Measurements from ENCODE around the gene ADAT1. TPM values are rescaled to one million over a fixed set of nuclear protein-coding genes. Genes with fewer than 3 reads are reported as not detected.

Gene ADAT1
- total and polyA plus RNA-seq, 8 donors = 9.2 to 20.5 (median 14.0) TPM

- H3K9me3 ChIP-seq = no peaks in the 10 kb centered on the region
- no peak overlapping the region for H3K4me3 ChIP-seq
- ATAC-seq (no peak), DNase-seq (no peak), FAIRE-seq (no peak)
- TF ChIP-seq CTCF (IDR thresholded peaks at IDR 0.05) = no peak
- no peaks in the 10 kb centered on the region for H3K27me3 ChIP-seq
- 74 to 78% methylated on average over 3 of the region's 3 CpGs for WGBS, 2 donors
- intact Hi-C loops (cut with DNase I) = no loop called here
- H3K4me1 ChIP-seq = peaks cover 0 to 16% (median 0%) of the 10 kb centered on the region in 3 donors
- peaks cover 0 to 65% (median 10%) of the 10 kb centered on the region in 3 donors for H3K36me3 ChIP-seq
- no peak overlapping the region for H3K27ac ChIP-seq
Measured at GRCh38 chr16:75572864-75573542, 50.1 kb downstream of the ADAT1 start.

DNA sequence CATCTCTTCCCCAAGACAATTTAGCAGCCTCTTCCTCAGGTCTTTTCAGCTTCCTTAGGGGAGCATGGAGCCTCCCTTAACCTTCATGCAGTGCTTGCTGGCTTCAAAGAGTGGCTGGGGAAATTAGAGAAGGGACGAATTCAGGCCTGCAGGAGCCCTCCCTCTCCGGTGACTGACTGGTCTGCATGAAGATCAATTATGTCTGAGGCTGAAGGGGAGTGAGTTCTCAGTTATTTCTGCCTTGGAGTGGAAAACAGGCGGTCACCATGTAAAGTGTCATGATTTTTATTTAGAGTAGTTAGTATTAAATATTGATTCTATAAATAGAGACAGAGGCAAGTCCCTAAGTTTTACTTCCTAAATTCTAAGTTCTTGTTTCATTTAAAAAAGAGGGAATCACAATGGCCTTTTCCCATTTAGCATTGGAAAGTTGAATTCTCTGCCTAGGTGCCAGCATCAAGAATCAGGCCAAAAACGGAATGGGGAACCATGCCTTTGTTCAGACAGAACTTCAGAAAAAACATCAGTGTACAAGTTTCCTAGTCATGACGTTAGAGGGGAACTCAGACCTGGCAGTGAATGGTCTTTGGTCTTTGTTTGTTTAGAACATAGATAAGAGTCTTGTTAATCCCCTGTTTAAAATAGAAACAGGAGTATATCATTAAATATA, 52.5 kb downstream of the ADAT1 start:
- WGBS, 2 donors = 63 to 69% methylated on average over 5 of the region's 5 CpGs
- Histone ChIP-seq H3K9me3 (no peaks in the 10 kb centered on the region), H3K27me3 (no peaks in the 10 kb centered on the region), H3K4me3 (no peak overlapping the region), H3K36me3 (peaks cover 0 to 51% (median 10%) of the 10 kb centered on the region in 3 donors), H3K4me1 (peaks cover 0 to 20% (median 9%) of the 10 kb centered on the region in 3 donors), H3K27ac (peak overlapping the region in 1 of 4 donors; percentile 45)
- no peak for TF ChIP-seq CTCF (IDR thresholded peaks at IDR 0.05)
- DNase-seq (no peak), ATAC-seq (no peak), FAIRE-seq (no peak)
- intact Hi-C loops (cut with DNase I) = no loop called here

DNA sequence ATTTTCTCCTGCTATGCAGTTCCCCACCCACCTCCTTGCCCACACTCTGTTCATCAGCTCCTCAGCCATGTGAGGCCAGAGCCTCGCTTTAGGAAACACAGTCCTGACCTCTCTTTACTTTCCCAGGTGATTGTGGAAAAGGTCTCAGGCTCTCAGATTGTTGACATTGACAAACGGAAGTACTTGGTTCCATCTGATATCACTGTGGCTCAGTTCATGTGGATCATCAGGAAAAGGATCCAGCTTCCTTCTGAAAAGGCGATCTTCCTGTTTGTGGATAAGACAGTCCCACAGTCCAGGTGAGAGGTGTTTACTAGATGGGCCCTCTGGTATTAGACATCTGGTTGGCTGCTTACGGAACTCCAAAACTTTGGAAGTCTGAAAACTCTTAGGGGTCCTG, 55.2 kb downstream of the ADAT1 start:
- peaks cover 0 to 23% (median 9%) of the 10 kb centered on the region in 3 donors for H3K4me1 ChIP-seq
- no peaks in the 10 kb centered on the region for H3K9me3 ChIP-seq
- no peak overlapping the region for H3K27ac ChIP-seq
- no peak overlapping the region for H3K4me3 ChIP-seq
- DNase-seq (no peak), ATAC-seq (no peak), FAIRE-seq (no peak)
- H3K36me3 ChIP-seq = peaks cover 0 to 28% (median 5%) of the 10 kb centered on the region in 3 donors
- 73 to 85% methylated on average over 4 of the region's 4 CpGs for WGBS, 2 donors
- intact Hi-C loops (cut with DNase I) = no loop called here
- TF ChIP-seq CTCF (IDR thresholded peaks at IDR 0.05) = no peak
- no peaks in the 10 kb centered on the region for H3K27me3 ChIP-seq

GRCh38 chr16:75566758-75567255, 56.3 kb downstream of the ADAT1 start:
- FAIRE-seq = no peak
- no peaks in the 10 kb centered on the region for H3K9me3 ChIP-seq
- peak in 2 of 4 donors; percentile 1 to 12 for ATAC-seq
- peak in 3 of 6 donors; percentile 24 to 73 (median 63) for DNase-seq
- peak overlapping the region in 3 of 4 donors; percentile 56 to 79 (median 68) for H3K27ac ChIP-seq
- H3K4me1 ChIP-seq = peaks cover 0 to 23% (median 9%) of the 10 kb centered on the region in 3 donors
- intact Hi-C loops (cut with DNase I) = no loop called here
- peak overlapping the region; percentile 74 to 97 (median 96) for H3K4me3 ChIP-seq
- 1 to 2% methylated on average over 32 of the region's 32 CpGs for WGBS, 2 donors
- peaks cover 0 to 20% (median 0%) of the 10 kb centered on the region in 3 donors for H3K36me3 ChIP-seq
- TF ChIP-seq CTCF (IDR thresholded peaks at IDR 0.05) = no peak
- no peaks in the 10 kb centered on the region for H3K27me3 ChIP-seq
